ENCODE data around the gene ENTPD2.
"Not testable (repeated sequence)": the region's sequence is repeated elsewhere in the genome, so short reads cannot be mapped to it uniquely, and the experiment has no call there.

The ENTPD2 gene

GRCh38 chr9:137067860-137068538, 14.1 kb upstream of the ENTPD2 start:
- no peak for DNase-seq (ENCODE audit: extremely low read depth, low read depth)
- peak overlapping the region; percentile 58; the same call in 1 of the 2 replicates for H3K4me3 ChIP-seq (replicated peaks; ENCODE audit: low read depth, low read length)
- TF ChIP-seq CTCF (IDR thresholded peaks at IDR 0.05; ENCODE audit: low read depth, low read length, missing control alignments): peak; percentile 83

- TF ChIP-seq CTCF (IDR thresholded peaks at IDR 0.05; ENCODE audit: low read depth, low read length, missing control alignments): no peak
- DNase-seq (ENCODE audit: extremely low read depth, low read depth): no peak
- H3K4me3 ChIP-seq (replicated peaks; ENCODE audit: low read depth, low read length): no peak overlapping the region
Measured at GRCh38 chr9:137066096-137066861, 12.4 kb upstream of the ENTPD2 start.

GRCh38 chr9:137065336-137065967, 11.6 kb upstream of the ENTPD2 start:
- TF ChIP-seq CTCF (IDR thresholded peaks at IDR 0.05; ENCODE audit: low read depth, low read length, missing control alignments): no peak
- DNase-seq (ENCODE audit: extremely low read depth, low read depth): no peak
- no peak overlapping the region for H3K4me3 ChIP-seq (replicated peaks; ENCODE audit: low read depth, low read length)

GRCh38 chr9:137064880-137065164, 11.0 kb upstream of the ENTPD2 start:
- H3K4me3 ChIP-seq (replicated peaks; ENCODE audit: low read depth, low read length): no peak overlapping the region
- no peak for TF ChIP-seq CTCF (IDR thresholded peaks at IDR 0.05; ENCODE audit: low read depth, low read length, missing control alignments)
- no peak for DNase-seq (ENCODE audit: extremely low read depth, low read depth)

- H3K4me3 ChIP-seq (replicated peaks; ENCODE audit: low read depth, low read length): no peak overlapping the region
- no peak for DNase-seq (ENCODE audit: extremely low read depth, low read depth)
- peak; percentile 90 for TF ChIP-seq CTCF (IDR thresholded peaks at IDR 0.05; ENCODE audit: low read depth, low read length, missing control alignments)
Measured at GRCh38 chr9:137064027-137064879, 10.4 kb upstream of the ENTPD2 start.

GRCh38 chr9:137063311-137064026, 9.6 kb upstream of the ENTPD2 start:
- no peak for TF ChIP-seq CTCF (IDR thresholded peaks at IDR 0.05; ENCODE audit: low read depth, low read length, missing control alignments)
- no peak for DNase-seq (ENCODE audit: extremely low read depth, low read depth)
- no peak overlapping the region for H3K4me3 ChIP-seq (replicated peaks; ENCODE audit: low read depth, low read length)

- not testable (repeated sequence) for H3K4me3 ChIP-seq (replicated peaks; ENCODE audit: low read depth, low read length); DNase-seq (ENCODE audit: extremely low read depth, low read depth)
Measured at GRCh38 chr9:137062798-137063197, 8.9 kb upstream of the ENTPD2 start.

All from HFF-Myc (cell line).